ENCODE results near the gene CNGB1. TPM values are rescaled to one million over a fixed set of nuclear protein-coding genes. Genes with fewer than 3 reads are reported as not detected.

The CNGB1 gene
- total RNA-seq, 1 donor from 2014 or later = not detected

DNA sequence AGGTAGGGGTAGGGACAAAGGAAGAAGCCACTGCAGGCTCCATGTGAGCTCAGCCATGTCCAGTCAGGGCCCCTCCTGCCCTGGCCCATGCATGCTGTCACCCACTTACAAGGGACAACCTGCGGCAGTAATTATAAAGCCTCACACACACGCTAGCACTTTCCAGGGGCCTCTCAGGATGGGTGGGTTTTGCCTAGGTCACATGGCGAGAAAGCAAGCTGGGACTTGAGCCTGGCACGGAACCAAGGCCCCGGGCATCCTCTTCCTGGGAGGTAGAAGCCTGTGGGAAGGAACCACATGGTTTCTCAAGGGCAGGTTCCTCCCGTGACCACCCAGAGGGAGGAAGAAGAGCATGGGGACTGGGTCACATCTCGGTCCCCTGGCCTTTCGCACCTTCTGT lies 22.5 kb upstream of the CNGB1 start:
- no peaks in the 10 kb centered on the region for H3K9me3 Mint-ChIP-seq (ENCODE audit: low read depth)
- no peak overlapping the region for H3K4me3 Mint-ChIP-seq (ENCODE audit: unreplicated experiment)
- no peak overlapping the region for H3K27ac Mint-ChIP-seq (ENCODE audit: unreplicated experiment)
- H3K27me3 Mint-ChIP-seq (ENCODE audit: low read depth) = no peaks in the 10 kb centered on the region
- DNase-seq (ENCODE audit: low spot score) = no peak
- H3K36me3 Mint-ChIP-seq (ENCODE audit: low read depth) = peaks cover 5% of the 10 kb centered on the region
- TF ChIP-seq, protein P1, sequence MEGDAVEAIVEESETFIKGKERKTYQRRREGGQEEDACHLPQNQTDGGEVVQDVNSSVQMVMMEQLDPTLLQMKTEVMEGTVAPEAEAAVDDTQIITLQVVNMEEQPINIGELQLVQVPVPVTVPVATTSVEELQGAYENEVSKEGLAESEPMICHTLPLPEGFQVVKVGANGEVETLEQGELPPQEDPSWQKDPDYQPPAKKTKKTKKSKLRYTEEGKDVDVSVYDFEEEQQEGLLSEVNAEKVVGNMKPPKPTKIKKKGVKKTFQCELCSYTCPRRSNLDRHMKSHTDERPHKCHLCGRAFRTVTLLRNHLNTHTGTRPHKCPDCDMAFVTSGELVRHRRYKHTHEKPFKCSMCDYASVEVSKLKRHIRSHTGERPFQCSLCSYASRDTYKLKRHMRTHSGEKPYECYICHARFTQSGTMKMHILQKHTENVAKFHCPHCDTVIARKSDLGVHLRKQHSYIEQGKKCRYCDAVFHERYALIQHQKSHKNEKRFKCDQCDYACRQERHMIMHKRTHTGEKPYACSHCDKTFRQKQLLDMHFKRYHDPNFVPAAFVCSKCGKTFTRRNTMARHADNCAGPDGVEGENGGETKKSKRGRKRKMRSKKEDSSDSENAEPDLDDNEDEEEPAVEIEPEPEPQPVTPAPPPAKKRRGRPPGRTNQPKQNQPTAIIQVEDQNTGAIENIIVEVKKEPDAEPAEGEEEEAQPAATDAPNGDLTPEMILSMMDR (IDR thresholded peaks at IDR 0.05) = no peak
- H3K4me1 Mint-ChIP-seq (ENCODE audit: low read depth) = peaks cover 9% of the 10 kb centered on the region

DNA sequence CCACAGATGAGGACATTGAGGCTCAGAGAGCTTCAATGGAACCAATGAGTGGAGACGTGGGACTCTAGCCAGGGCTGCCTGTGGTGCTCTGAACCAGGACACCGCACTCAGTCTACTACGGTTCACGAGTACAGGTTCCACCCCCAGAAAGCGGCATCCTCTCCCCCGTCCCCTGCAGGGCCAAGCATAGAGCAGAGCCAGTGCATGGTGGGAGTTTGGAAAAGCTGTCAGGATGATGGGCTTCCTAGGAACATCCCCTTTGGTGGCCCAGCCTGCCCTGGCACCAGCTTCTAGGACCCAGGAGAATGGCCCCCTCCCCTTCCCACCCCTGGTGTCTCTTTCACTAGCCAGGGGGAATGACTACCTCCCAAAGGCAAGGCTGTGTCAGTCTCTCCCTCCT lies 21.2 kb upstream of the CNGB1 start:
- DNase-seq (ENCODE audit: low spot score) = peak; percentile 37
- Mint-ChIP-seq H3K27me3 (ENCODE audit: low read depth) (no peaks in the 10 kb centered on the region), H3K4me1 (ENCODE audit: low read depth) (peaks cover 5% of the 10 kb centered on the region), H3K27ac (ENCODE audit: unreplicated experiment) (no peak overlapping the region), H3K4me3 (ENCODE audit: unreplicated experiment) (no peak overlapping the region), H3K9me3 (ENCODE audit: low read depth) (no peaks in the 10 kb centered on the region), H3K36me3 (ENCODE audit: low read depth) (peaks cover 4% of the 10 kb centered on the region)
- TF ChIP-seq, protein P1 (IDR thresholded peaks at IDR 0.05) = no peak

DNA sequence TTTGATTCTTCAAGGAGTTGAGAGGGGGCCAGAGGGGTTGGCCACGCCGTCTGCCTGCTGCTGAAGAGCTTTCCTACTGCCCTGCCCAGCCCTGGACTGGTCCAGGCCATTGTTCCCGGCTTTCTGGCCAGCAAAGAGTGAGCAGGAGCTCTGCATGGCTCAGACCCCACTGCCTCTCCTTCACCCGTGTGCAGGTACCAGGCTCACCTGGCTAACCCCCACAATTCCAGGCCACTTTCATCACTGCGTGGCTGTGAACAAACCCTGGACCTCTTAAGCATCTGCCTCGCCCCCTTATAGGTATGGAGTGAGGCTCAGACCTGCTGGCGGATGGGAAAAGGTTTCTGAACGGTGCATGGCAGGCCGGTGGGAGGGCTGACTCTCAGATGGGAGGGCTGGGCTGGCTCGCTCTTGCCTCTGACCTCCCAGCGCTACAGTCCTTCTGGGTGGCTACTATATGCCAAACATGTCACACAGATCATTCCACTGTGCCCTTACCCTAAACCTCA lies 20.7 kb upstream of the CNGB1 start:
- Mint-ChIP-seq H3K4me3 (ENCODE audit: unreplicated experiment) (no peak overlapping the region), H3K9me3 (ENCODE audit: low read depth) (no peaks in the 10 kb centered on the region), H3K27ac (ENCODE audit: unreplicated experiment) (no peak overlapping the region), H3K27me3 (ENCODE audit: low read depth) (no peaks in the 10 kb centered on the region), H3K36me3 (ENCODE audit: low read depth) (peaks cover 3% of the 10 kb centered on the region), H3K4me1 (ENCODE audit: low read depth) (peaks cover 5% of the 10 kb centered on the region)
- TF ChIP-seq, protein P1 (IDR thresholded peaks at IDR 0.05) = no peak
- DNase-seq (ENCODE audit: low spot score) = peak; percentile 70

DNA sequence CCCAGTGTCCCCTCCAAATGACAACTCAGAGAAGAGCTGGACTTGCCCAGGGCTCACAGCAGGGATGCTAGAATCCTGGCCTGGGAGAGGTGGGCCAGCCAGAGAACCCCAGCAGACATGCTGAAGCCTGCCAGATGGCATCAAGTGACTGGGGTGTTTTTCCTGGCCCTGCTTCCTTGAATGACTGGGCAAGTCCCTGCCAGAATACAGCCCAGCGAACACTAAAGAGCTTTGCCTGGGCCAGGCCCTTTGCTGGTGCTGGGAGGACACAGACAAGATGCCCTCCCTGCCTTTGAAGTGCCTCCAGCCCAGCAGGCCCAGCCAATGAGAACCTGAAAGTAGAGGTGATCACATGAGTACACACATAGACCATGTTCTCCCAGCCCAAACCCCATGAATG lies 18.0 kb upstream of the CNGB1 start:
- Mint-ChIP-seq H3K9me3 (ENCODE audit: low read depth) (no peaks in the 10 kb centered on the region), H3K27ac (ENCODE audit: unreplicated experiment) (peak overlapping the region; percentile 78), H3K36me3 (ENCODE audit: low read depth) (no peaks in the 10 kb centered on the region), H3K4me3 (ENCODE audit: unreplicated experiment) (no peak overlapping the region), H3K27me3 (ENCODE audit: low read depth) (peaks cover 2% of the 10 kb centered on the region), H3K4me1 (ENCODE audit: low read depth) (peaks cover 16% of the 10 kb centered on the region)
- TF ChIP-seq, protein P1 (IDR thresholded peaks at IDR 0.05) = no peak
- no peak for DNase-seq (ENCODE audit: low spot score)

DNA sequence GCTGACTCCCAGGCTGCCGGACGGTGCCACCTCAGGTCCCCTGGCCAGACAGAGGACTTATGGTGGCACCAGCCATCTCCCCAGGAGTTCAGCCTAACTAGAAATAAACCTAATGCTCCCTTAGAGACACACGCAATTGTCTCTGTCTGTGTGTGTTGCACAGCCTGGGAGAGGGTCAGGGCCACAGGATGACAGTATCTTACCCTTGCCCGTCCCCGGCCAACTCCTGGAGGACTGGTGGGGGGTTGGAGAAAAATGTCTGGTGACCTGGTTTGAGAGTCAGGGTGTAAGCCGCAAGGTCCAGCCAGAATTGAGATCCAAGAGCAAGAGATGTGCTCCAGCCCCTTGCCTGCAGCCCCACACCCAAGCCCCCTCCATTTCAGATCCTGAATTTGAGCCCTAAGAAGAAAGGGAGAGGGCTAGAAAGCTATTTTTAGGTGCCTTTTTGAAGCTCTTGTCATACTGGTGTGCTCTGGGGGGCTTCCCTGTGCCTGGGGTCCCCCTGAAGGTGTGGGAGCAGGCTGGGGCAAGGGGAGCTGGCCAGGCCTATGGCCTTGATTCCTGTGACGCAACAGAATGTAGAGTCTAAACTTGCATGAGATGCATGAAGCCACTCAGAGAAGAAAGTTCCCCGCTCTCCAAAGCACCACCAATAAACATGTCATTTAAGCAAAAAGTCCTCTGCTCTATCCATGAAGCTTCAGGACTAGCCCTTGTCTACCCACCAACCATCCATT lies 16.7 kb upstream of the CNGB1 start:
- no peak overlapping the region for H3K4me3 Mint-ChIP-seq (ENCODE audit: unreplicated experiment)

More for the DNA sequence above, 16.7 kb upstream of the CNGB1 start:
- no peaks in the 10 kb centered on the region for H3K9me3 Mint-ChIP-seq (ENCODE audit: low read depth)
- peaks cover 2% of the 10 kb centered on the region for H3K27me3 Mint-ChIP-seq (ENCODE audit: low read depth)
- H3K27ac Mint-ChIP-seq (ENCODE audit: unreplicated experiment) = no peak overlapping the region
- TF ChIP-seq, protein P1 (IDR thresholded peaks at IDR 0.05) = no peak
- no peaks in the 10 kb centered on the region for H3K36me3 Mint-ChIP-seq (ENCODE audit: low read depth)
- peaks cover 16% of the 10 kb centered on the region for H3K4me1 Mint-ChIP-seq (ENCODE audit: low read depth)
- DNase-seq (ENCODE audit: low spot score) = peak; percentile 49

Measured in chondrocyte (in vitro differentiated cells).